Measurements from ENCODE around the gene TTLL9.

DNA sequence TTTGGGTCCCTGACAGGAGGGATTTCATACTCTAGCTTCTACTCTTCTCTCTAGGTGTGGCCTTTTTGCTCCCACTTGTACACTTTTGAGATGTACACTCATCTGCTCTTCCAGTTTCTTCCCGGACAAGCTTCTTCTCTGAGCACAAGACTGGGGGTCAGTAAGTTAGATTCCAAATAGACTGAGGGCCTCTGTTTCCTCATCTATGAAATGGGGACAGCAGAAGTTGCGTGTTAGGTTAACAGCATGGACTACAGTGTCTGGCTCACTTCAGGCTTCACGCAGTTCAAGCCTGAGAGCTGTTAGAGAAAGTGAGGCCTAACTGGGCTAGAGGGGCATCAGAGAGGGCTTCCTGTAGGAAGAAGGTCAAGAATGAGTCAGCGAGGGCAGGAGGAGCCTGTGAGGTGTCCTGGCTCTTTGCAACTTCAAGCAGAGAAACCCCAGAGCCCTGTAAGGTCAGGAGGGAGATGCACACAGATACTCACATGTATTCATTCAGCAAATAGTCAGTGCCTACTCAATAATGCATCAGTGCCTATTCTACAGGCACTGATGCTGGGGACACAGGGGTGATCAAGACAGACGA, 118.1 kb downstream of the TTLL9 start:
- TF ChIP-seq, protein P1, sequence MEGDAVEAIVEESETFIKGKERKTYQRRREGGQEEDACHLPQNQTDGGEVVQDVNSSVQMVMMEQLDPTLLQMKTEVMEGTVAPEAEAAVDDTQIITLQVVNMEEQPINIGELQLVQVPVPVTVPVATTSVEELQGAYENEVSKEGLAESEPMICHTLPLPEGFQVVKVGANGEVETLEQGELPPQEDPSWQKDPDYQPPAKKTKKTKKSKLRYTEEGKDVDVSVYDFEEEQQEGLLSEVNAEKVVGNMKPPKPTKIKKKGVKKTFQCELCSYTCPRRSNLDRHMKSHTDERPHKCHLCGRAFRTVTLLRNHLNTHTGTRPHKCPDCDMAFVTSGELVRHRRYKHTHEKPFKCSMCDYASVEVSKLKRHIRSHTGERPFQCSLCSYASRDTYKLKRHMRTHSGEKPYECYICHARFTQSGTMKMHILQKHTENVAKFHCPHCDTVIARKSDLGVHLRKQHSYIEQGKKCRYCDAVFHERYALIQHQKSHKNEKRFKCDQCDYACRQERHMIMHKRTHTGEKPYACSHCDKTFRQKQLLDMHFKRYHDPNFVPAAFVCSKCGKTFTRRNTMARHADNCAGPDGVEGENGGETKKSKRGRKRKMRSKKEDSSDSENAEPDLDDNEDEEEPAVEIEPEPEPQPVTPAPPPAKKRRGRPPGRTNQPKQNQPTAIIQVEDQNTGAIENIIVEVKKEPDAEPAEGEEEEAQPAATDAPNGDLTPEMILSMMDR (IDR thresholded peaks at IDR 0.05), result no peak
- TF ChIP-seq POLR2A (IDR thresholded peaks at IDR 0.05), result no peak
